ENCODE data around the gene BBX.

BBX gene

GRCh38 chr3:107660306-107660976, 137.7 kb downstream of the BBX start:
- no peak for DNase-seq

- DNase-seq: no peak
Observed at GRCh38 chr3:107661447-107662123, 138.8 kb downstream of the BBX start.

GRCh38 chr3:107662124-107662507, 139.4 kb downstream of the BBX start:
- no peak for DNase-seq

- no peak for DNase-seq
Observed at GRCh38 chr3:107662586-107662985, 139.8 kb downstream of the BBX start.

- DNase-seq: no peak
Observed at GRCh38 chr3:107663266-107663665, 140.5 kb downstream of the BBX start.

GRCh38 chr3:107664614-107665013, 141.9 kb downstream of the BBX start:
- DNase-seq: no peak

- DNase-seq: no peak
Observed at GRCh38 chr3:107665351-107665750, 142.6 kb downstream of the BBX start.

GRCh38 chr3:107666853-107667252, 144.1 kb downstream of the BBX start:
- DNase-seq: no peak

- DNase-seq: no peak
Observed at GRCh38 chr3:107668416-107668815, 145.7 kb downstream of the BBX start.

GRCh38 chr3:107668963-107669362, 146.2 kb downstream of the BBX start:
- no peak for DNase-seq

- no peak for DNase-seq
Observed at GRCh38 chr3:107669669-107670068, 146.9 kb downstream of the BBX start.

GRCh38 chr3:107670986-107671385, 148.2 kb downstream of the BBX start:
- DNase-seq: no peak

GRCh38 chr3:107674371-107674770, 151.6 kb downstream of the BBX start:
- DNase-seq: no peak

- no peak for DNase-seq
Observed at GRCh38 chr3:107675233-107675900, 152.6 kb downstream of the BBX start.

GRCh38 chr3:107676469-107677309, 153.9 kb downstream of the BBX start:
- peak; percentile 9 for DNase-seq

- DNase-seq: no peak
Observed at GRCh38 chr3:107679921-107680320, 157.2 kb downstream of the BBX start.

GRCh38 chr3:107680698-107681097, 157.9 kb downstream of the BBX start:
- DNase-seq: no peak

- no peak for DNase-seq
Observed at GRCh38 chr3:107681396-107681795, 158.6 kb downstream of the BBX start.

- DNase-seq: no peak
Observed at GRCh38 chr3:107682580-107682979, 159.8 kb downstream of the BBX start.

- DNase-seq: no peak
Observed at GRCh38 chr3:107683447-107683846, 160.7 kb downstream of the BBX start.

GRCh38 chr3:107684431-107684925, 161.7 kb downstream of the BBX start:
- no peak for DNase-seq

- no peak for DNase-seq
Observed at GRCh38 chr3:107685383-107685782, 162.6 kb downstream of the BBX start.

GRCh38 chr3:107687056-107687581, 164.4 kb downstream of the BBX start:
- DNase-seq: no peak
